Naive thymus-derived CD4-positive, alpha-beta T cell (primary cell): Measurements from ENCODE around the gene SNX27. TPM values are rescaled to one million over a fixed set of nuclear protein-coding genes. Genes with fewer than 3 reads are reported as not detected.
A peak's percentile ranks its signal among the peaks of the same experiment; 100 is the strongest.
"Not testable (repeated sequence)": the region's sequence is repeated elsewhere in the genome, so short reads cannot be mapped to it uniquely, and the experiment has no call there.

Source experiments
- ATAC-seq: fragments of 150-1000 bp; cut with Tn5 transposase; 2 replicates; pipeline ENCODE4 v1.10.0; 2021; ENCODE audit warnings: mild to moderate bottlenecking, moderate library complexity
- CTCF ChIA-PET: fragments of 350-600 bp; sonication (Branson Sonifier 250); formaldehyde crosslinking; loops from one replicate; lab custom pipeline; 2021; ENCODE audit warnings: antibody characterized with exemption; lab: Charles Lee
- POLR2A ChIA-PET: fragments of 350-600 bp; sonication (Branson Sonifier 250); formaldehyde crosslinking; loops from one replicate; lab custom pipeline; 2021; ENCODE audit warnings: antibody characterized with exemption, inconsistent platforms; lab: Charles Lee
- DNase-seq, 9 donors: peaks; one replicate each; pipeline versions ENCODE4 v3.0.0 to v3.0.0-alpha.2; 2020 to 2022; ENCODE audit warnings: mixed read lengths in 1 of 9
- H3K27ac ChIP-seq: one replicate; pipeline ENCODE4 v1.7.0; 2013; ENCODE audit warnings: mild to moderate bottlenecking, low read depth, low read length, moderate library complexity
- H3K27me3 ChIP-seq, 2 donors: one replicate each; pipeline ENCODE4 v1.7.0; 2013; ENCODE audit warnings: low read length in 2 of 2, mild to moderate bottlenecking in 2 of 2, moderate library complexity in 2 of 2; ENCODE audit not compliant: control insufficient read depth in 2 of 2, insufficient read depth in 2 of 2
- H3K36me3 ChIP-seq, 3 experiments: 1 replicate in 2 of 3; 2 replicates in 1 of 3; pipeline ENCODE4 v1.7.0; 2013; ENCODE audit warnings: low read length in 3 of 3, mild to moderate bottlenecking in 3 of 3, moderate library complexity in 1 of 3; ENCODE audit not compliant: insufficient read depth in 3 of 3, control insufficient read depth in 2 of 3
- H3K4me1 ChIP-seq, 2 donors: one replicate each; pipeline ENCODE4 v1.7.0; 2013; ENCODE audit warnings: low read length in 2 of 2, mild to moderate bottlenecking in 2 of 2, moderate library complexity in 1 of 2; ENCODE audit not compliant: control insufficient read depth in 2 of 2, insufficient read depth in 2 of 2
- H3K4me3 ChIP-seq: 2 replicates; pipeline ENCODE4 v1.7.0; 2013; ENCODE audit warnings: mild to moderate bottlenecking, low read length
- H3K9me3 ChIP-seq, 3 experiments: 1 replicate in 2 of 3; 2 replicates in 1 of 3; pipeline ENCODE4 v1.7.0; 2013; ENCODE audit warnings: low read length in 3 of 3; ENCODE audit not compliant: control insufficient read depth in 2 of 3
- H3K27ac Mint-ChIP-seq, 9 donors: one replicate each; pipeline ENCODE4 v1.8.0; 2020 to 2022; ENCODE audit warnings: mixed read lengths in 9 of 9, mild to moderate bottlenecking in 8 of 9, moderate library complexity in 5 of 9, inconsistent platforms in 2 of 9
- H3K27me3 Mint-ChIP-seq, 5 donors: one replicate each; pipeline ENCODE4 v1.8.0; 2021 to 2022; ENCODE audit warnings: mixed read lengths in 5 of 5, mild to moderate bottlenecking in 1 of 5
- H3K36me3 Mint-ChIP-seq, 5 donors: one replicate each; pipeline ENCODE4 v1.8.0; 2020 to 2022; ENCODE audit warnings: mixed read lengths in 5 of 5, mild to moderate bottlenecking in 3 of 5, inconsistent platforms in 1 of 5
- H3K4me1 Mint-ChIP-seq, 7 donors: one replicate each; pipeline ENCODE4 v1.8.0; 2020 to 2022; ENCODE audit warnings: mixed read lengths in 7 of 7, mild to moderate bottlenecking in 3 of 7, inconsistent platforms in 1 of 7
- H3K4me3 Mint-ChIP-seq, 10 donors: one replicate each; pipeline ENCODE4 v1.8.0; 2020 to 2022; ENCODE audit warnings: mild to moderate bottlenecking in 10 of 10, mixed read lengths in 10 of 10, moderate library complexity in 6 of 10, inconsistent platforms in 2 of 10
- H3K9me3 Mint-ChIP-seq, 11 donors: one replicate each; pipeline ENCODE4 v1.8.0; 2020 to 2022; ENCODE audit warnings: mixed read lengths in 11 of 11, mild to moderate bottlenecking in 4 of 11, inconsistent platforms in 1 of 11, moderate library complexity in 1 of 11
- intact Hi-C, 2 donors: fragments of 100-400 bp; cut with micrococcal nuclease; formaldehyde crosslinking; loops; one replicate each; pipeline ENCODE4 v1.15.1; 2023
- polyA plus RNA-seq, 2 donors: library from polyadenylated mRNA; unstranded; fragments of 300-500 nt; fragmentation: Illumina TruSeq; gene quantifications; one replicate each; pipeline ENCODE4 v1.2.3, GENCODE V29; 2021
- total RNA-seq, 6 experiments: library from RNA in 5 of 6; stranded (reverse) in 5 of 6; gene quantifications; 1 replicate in 5 of 6; 2 replicates in 1 of 6; pipeline ENCODE4 v1.2.3 and lab custom pipeline; 2021 to 2026

The SNX27 gene
- total and polyA plus RNA-seq, 7 experiments from 2014 or later = 11.7 to 42.1 (median 28.5) TPM

DNA sequence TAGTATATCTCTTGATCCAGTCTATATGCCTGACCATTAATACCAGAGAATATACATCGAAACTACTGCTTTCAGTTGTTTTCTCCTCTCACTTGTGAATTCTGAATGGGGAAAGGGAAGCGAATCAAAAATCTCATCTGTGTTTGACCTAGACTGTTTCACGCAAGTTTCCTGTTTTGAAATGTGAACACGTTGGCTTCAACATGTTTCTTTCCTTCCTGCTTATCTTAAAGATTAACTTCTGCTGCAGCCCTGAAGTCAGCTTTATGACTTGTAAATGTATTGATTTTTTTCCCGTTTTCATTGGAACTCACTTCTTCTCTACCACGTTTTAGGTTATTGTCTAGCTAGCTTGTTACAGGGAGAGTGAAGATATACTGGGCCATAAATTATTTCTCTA is 49.9 kb downstream of the SNX27 start:
- Histone ChIP-seq H3K4me3 (no peak overlapping the region), H3K9me3 (no peaks in the 10 kb centered on the region), H3K27me3 (no peaks in the 10 kb centered on the region), H3K27ac (peak overlapping the region; percentile 16), H3K4me1 (no peaks in the 10 kb centered on the region), H3K36me3 (peaks cover 0 to 37% (median 6%) of the 10 kb centered on the region in 3 experiments)
- peak; percentile 48 for ATAC-seq
- Mint-ChIP-seq H3K36me3 (peaks cover 3 to 58% (median 18%) of the 10 kb centered on the region in 5 donors), H3K4me3 (peak overlapping the region in 7 of 10 donors; percentile 6 to 56 (median 34)), H3K4me1 (peaks cover 12 to 29% (median 18%) of the 10 kb centered on the region in 7 donors), H3K27me3 (no peaks in the 10 kb centered on the region), H3K9me3 (no peaks in the 10 kb centered on the region), H3K27ac (peak overlapping the region; percentile 30 to 91 (median 68))
- DNase-seq = peak in 2 of 9 donors; percentile 4 to 19
- CTCF ChIA-PET = no interaction called here
- POLR2A ChIA-PET = interaction anchor here (0.7 kb wide), 3 partner anchors 30 to 150 kb away, joined by 3 to 4 read pairs (median 4); no protein-coding TSS in a partner anchor
- intact Hi-C loops = no loop called here

DNA sequence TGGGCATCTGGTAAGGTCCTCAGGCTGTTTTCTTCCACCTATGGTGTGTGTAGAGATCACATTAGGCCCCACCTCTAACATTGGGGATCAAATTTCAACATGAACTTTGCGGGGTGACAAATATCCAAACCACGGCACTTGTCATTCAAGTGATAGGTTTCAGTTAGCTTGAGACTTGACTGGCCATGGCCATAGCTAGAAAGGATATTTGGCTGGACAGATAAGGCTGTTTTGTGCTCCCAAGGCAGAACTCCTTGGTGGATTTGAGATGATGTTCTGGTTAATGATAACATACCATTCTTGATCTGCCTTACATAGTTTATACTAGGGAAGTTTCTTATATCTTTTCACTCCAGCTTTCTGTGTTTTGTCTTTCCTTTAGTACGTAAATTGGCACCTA is 56.2 kb downstream of the SNX27 start:
- no peaks in the 10 kb centered on the region for H3K27me3 ChIP-seq
- H3K27ac ChIP-seq = no peak overlapping the region
- H3K4me1 ChIP-seq = no peaks in the 10 kb centered on the region
- ChIA-PET POLR2A (no interaction called here), CTCF (no interaction called here)
- H3K4me3 ChIP-seq = no peak overlapping the region
- Mint-ChIP-seq H3K4me3 (no peak overlapping the region), H3K36me3 (peaks cover 15 to 76% (median 37%) of the 10 kb centered on the region in 5 donors), H3K9me3 (peaks cover 0 to 6% (median 0%) of the 10 kb centered on the region in 11 donors), H3K27me3 (no peaks in the 10 kb centered on the region), H3K4me1 (peaks cover 0 to 19% (median 5%) of the 10 kb centered on the region in 7 donors), H3K27ac (peak overlapping the region in 2 of 9 donors; percentile 38 to 58)
- H3K9me3 ChIP-seq = no peaks in the 10 kb centered on the region
- intact Hi-C loops = no loop called here
- peaks cover 0 to 30% (median 0%) of the 10 kb centered on the region in 3 experiments for H3K36me3 ChIP-seq
- DNase-seq (no peak), ATAC-seq (no peak)

DNA sequence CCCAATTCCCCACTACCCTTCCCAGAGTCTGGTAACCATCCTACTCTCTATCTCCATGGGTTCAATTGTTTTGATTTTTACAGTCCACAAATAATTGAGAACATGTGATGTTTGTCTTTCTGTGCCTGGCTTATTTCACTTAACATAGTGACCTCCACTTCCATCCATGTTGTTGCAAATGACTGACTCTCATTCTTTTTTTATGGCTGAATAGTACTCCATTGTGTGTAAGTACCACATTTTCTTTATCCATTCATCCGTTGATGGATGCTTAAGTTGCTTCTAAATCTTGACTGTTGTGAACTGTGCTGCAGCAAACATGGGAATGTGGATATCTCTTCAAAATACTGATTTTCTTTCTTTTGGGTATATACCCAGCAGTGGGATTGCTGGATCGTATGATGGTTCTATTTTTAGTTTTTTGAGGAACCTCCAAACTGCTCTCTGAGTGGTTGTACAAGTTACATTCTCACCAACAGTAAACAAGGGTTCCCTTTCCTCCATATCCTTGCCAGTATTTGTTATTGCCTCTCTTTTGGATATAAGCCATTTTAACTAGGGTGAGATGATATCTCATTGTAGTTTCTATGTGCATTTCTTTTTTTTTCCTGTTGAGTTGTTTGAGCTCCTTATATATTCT is 58.3 kb downstream of the SNX27 start:
- POLR2A ChIA-PET, H3K4me3 ChIP-seq, H3K27me3 ChIP-seq, H3K9me3 ChIP-seq, H3K4me3 Mint-ChIP-seq, intact Hi-C loops, H3K9me3 Mint-ChIP-seq, H3K4me1 ChIP-seq, DNase-seq, ATAC-seq, H3K27ac ChIP-seq, H3K27me3 Mint-ChIP-seq: not testable (repeated sequence)
- peaks cover 0 to 30% (median 0%) of the 10 kb centered on the region in 3 experiments for H3K36me3 ChIP-seq
- Mint-ChIP-seq H3K36me3 (peaks cover 15 to 76% (median 45%) of the 10 kb centered on the region in 5 donors), H3K27ac (peak overlapping the region in 2 of 9 donors; percentile 27 to 31), H3K4me1 (peaks cover 0 to 15% (median 11%) of the 10 kb centered on the region in 7 donors)
- CTCF ChIA-PET = interaction anchor here (0.7 to 1.6 kb wide), 2 partner anchors 10 to 143 kb away, joined by 3 read pairs; no protein-coding TSS in a partner anchor

DNA sequence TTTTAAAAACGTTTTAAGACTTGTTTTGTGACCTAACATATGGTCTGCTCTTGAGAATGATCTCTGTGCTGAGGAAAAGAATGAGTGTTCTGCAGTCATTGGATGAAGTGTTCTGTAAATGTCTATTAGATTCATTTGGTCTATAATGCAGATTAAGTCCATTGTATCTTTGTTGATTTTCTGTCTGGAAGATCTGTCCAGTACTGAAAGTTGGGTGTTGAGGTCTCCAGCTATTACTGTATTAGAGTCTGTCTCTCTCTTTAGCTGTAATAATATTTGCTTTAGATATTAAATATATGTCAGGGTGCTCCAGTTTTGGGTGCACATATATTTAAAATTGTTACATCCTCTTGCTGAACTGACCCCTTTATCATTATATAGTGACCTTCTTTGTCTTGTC is 61.6 kb downstream of the SNX27 start:
- Histone ChIP-seq H3K9me3 (no peaks in the 10 kb centered on the region), H3K27ac (no peak overlapping the region), H3K4me1 (no peaks in the 10 kb centered on the region), H3K36me3 (peaks cover 0 to 19% (median 0%) of the 10 kb centered on the region in 3 experiments), H3K4me3 (no peak overlapping the region), H3K27me3 (no peaks in the 10 kb centered on the region)
- Mint-ChIP-seq H3K36me3 (peaks cover 15 to 61% (median 45%) of the 10 kb centered on the region in 5 donors), H3K4me1 (peaks cover 0 to 7% (median 3%) of the 10 kb centered on the region in 7 donors), H3K9me3 (peaks cover 0 to 6% (median 0%) of the 10 kb centered on the region in 11 donors), H3K27me3 (no peaks in the 10 kb centered on the region), H3K4me3 (no peak overlapping the region), H3K27ac (peak overlapping the region in 1 of 9 donors; percentile 66)
- intact Hi-C loops = no loop called here
- ChIA-PET POLR2A (interaction anchor here (0.7 kb wide), 1 partner anchor 464 kb away, joined by 3 read pairs; no protein-coding TSS in a partner anchor), CTCF (no interaction called here)
- ATAC-seq (no peak), DNase-seq (no peak)

DNA sequence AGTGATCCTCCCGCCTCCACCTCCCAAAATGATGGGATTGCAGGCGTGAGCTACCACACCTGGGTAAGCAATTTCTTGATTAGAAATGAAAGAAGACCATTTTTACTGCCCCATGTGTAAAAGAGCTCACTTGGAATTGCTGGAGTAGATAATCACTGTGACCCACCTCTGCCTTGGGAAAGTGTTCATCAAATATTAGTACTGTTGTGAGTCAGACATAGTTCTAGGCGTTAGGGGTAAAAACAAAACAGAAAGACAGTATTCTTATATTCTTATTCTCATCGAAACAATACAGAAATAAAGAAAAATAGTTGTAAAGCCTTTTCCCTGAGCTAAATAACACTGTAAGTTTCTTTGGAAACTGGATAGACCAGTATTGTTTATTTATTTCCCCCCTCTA is 68.5 kb downstream of the SNX27 start:
- no peak overlapping the region for H3K4me3 Mint-ChIP-seq
- peaks cover 0 to 29% (median 15%) of the 10 kb centered on the region in 5 donors for H3K36me3 Mint-ChIP-seq
- H3K4me1 Mint-ChIP-seq = peaks cover 0 to 4% (median 0%) of the 10 kb centered on the region in 7 donors
- intact Hi-C loops = no loop called here
- no peaks in the 10 kb centered on the region for H3K27me3 Mint-ChIP-seq
- no peaks in the 10 kb centered on the region for H3K27me3 ChIP-seq
- H3K27ac Mint-ChIP-seq = no peak overlapping the region
- H3K4me3 ChIP-seq = no peak overlapping the region
- CTCF ChIA-PET = no interaction called here
- no peaks in the 10 kb centered on the region for H3K9me3 Mint-ChIP-seq
- H3K4me1 ChIP-seq = no peaks in the 10 kb centered on the region
- H3K27ac ChIP-seq = no peak overlapping the region
- peaks cover 0 to 8% (median 7%) of the 10 kb centered on the region in 3 experiments for H3K36me3 ChIP-seq
- ATAC-seq (no peak), DNase-seq (no peak)
- POLR2A ChIA-PET = no interaction called here
- no peaks in the 10 kb centered on the region for H3K9me3 ChIP-seq

DNA sequence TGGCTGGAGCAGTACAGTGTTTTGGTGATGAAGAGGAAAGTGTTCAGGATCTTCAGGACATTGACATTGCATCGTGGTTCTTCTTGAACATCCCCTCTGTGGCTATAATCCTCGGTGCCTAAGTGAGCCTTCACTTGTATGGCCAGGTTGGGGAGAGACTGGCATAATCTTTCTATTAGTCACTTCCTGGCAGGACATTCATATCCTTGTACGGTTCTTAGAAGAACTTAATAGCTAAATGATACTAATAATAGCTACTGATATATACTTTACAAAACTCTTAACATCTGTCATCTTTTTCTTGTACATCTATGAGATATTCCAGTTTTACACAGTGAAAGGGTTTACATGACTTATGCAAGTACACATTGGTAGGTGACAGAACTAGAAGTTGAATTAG is 69.0 kb downstream of the SNX27 start:
- no peak overlapping the region for H3K4me3 Mint-ChIP-seq
- H3K27ac Mint-ChIP-seq = no peak overlapping the region
- no peaks in the 10 kb centered on the region for H3K4me1 ChIP-seq
- ChIA-PET CTCF (no interaction called here), POLR2A (no interaction called here)
- no peaks in the 10 kb centered on the region for H3K27me3 ChIP-seq
- H3K9me3 Mint-ChIP-seq = no peaks in the 10 kb centered on the region
- intact Hi-C loops = no loop called here
- ATAC-seq = no peak
- H3K36me3 Mint-ChIP-seq = peaks cover 0 to 31% (median 17%) of the 10 kb centered on the region in 5 donors
- H3K4me3 ChIP-seq = no peak overlapping the region
- DNase-seq = no peak
- H3K27ac ChIP-seq = no peak overlapping the region
- H3K9me3 ChIP-seq = no peaks in the 10 kb centered on the region
- H3K27me3 Mint-ChIP-seq = no peaks in the 10 kb centered on the region
- peaks cover 0 to 11% (median 10%) of the 10 kb centered on the region in 3 experiments for H3K36me3 ChIP-seq
- peaks cover 0 to 4% (median 0%) of the 10 kb centered on the region in 7 donors for H3K4me1 Mint-ChIP-seq
